H1 (cell line): ENCODE measurements around the gene ARGLU1. TPM values are rescaled to one million over a fixed set of nuclear protein-coding genes. Genes with fewer than 3 reads are reported as not detected.

Experiments used
- CTCF ChIA-PET: fragments of 300-600 bp; sonication (Branson Sonifier 250); formaldehyde crosslinking; loops from one replicate; lab custom pipeline; 2021; ENCODE audit not compliant: partially characterized antibody; lab: Charles Lee
- POLR2A ChIA-PET: fragments of 300-600 bp; sonication (Branson Sonifier 250); formaldehyde crosslinking; loops from one replicate; lab custom pipeline; 2021; ENCODE audit warnings: inconsistent platforms; ENCODE audit not compliant: partially characterized antibody; lab: Charles Lee
- DNase-seq, 2 experiments: peaks; one replicate each; pipeline versions ENCODE4 v3.0.0 to v3.0.0-alpha.2; 2010 to 2022; ENCODE audit warnings: low spot score in 2 of 2, low read depth in 1 of 2, mixed read lengths in 1 of 2
- FAIRE-seq: peaks from 2 replicates; lab custom pipeline; 2011; peaks lifted over from hg19 to GRCh38; lab: Jason Lieb, UNC
- H2AFZ ChIP-seq: 2 replicates; pipeline ENCODE4 v1.8.1; 2012; ENCODE audit warnings: low read length, inconsistent platforms
- H2AK5ac ChIP-seq: 2 replicates; pipeline ENCODE4 v1.6.1; 2013; ENCODE audit warnings: low read depth, low read length
- H2BK120ac ChIP-seq: replicated peaks from 2 replicates; pipeline ENCODE3; 2013; ENCODE audit warnings: low read depth, low read length, inconsistent platforms
- H2BK12ac ChIP-seq: 2 replicates; pipeline ENCODE4 v1.6.1; 2013; ENCODE audit warnings: low read depth, low read length
- H2BK15ac ChIP-seq: 2 replicates; pipeline ENCODE4 v1.6.1; 2013; ENCODE audit warnings: low read length
- H2BK20ac ChIP-seq: 2 replicates; pipeline ENCODE4 v1.6.1; 2013; ENCODE audit warnings: low read length
- H2BK5ac ChIP-seq: 2 replicates; pipeline ENCODE4 v1.6.1; 2013; ENCODE audit warnings: low read depth, low read length
- H3K14ac ChIP-seq: 2 replicates; pipeline ENCODE4 v1.6.1; 2013; ENCODE audit warnings: inconsistent platforms; ENCODE audit not compliant: insufficient read length
- H3K18ac ChIP-seq: 2 replicates; pipeline ENCODE4 v1.6.1; 2013; ENCODE audit warnings: low read length; ENCODE audit errors: extremely low read depth
- H3K23ac ChIP-seq: 2 replicates; pipeline ENCODE4 v1.6.1; 2013; ENCODE audit warnings: inconsistent platforms; ENCODE audit not compliant: insufficient read length
- H3K23me2 ChIP-seq: 2 replicates; pipeline ENCODE4 v1.6.1; 2013; ENCODE audit warnings: low read depth, low read length
- H3K27ac ChIP-seq: 2 replicates; pipeline ENCODE4 v1.6.1; 2011; ENCODE audit warnings: low read depth, low read length, inconsistent platforms
- H3K27me3 ChIP-seq, 4 experiments: replicated peaks in 1 of 4; 1 replicate in 1 of 4; 2 replicates in 3 of 4; pipeline versions ENCODE4 v1.6.1 to v1.8.1; 2011 to 2013; ENCODE audit warnings: low read length in 3 of 4, mild to moderate bottlenecking in 3 of 4, inconsistent platforms in 2 of 4, mixed read lengths in 2 of 4, moderate library complexity in 1 of 4; ENCODE audit not compliant: control insufficient read depth in 3 of 4, insufficient read depth in 3 of 4; ENCODE audit errors: extremely low read depth in 1 of 4
- H3K36me3 ChIP-seq, 4 experiments: 2 replicates each; pipeline versions ENCODE4 v1.6.1 to v1.8.1; 2011 to 2013; ENCODE audit warnings: mild to moderate bottlenecking in 4 of 4, low read length in 3 of 4, moderate library complexity in 2 of 4, control low read depth in 1 of 4, inconsistent platforms in 1 of 4; ENCODE audit not compliant: insufficient read depth in 4 of 4, control insufficient read depth in 2 of 4
- H3K4ac ChIP-seq: replicated peaks from 2 replicates; pipeline ENCODE3; 2013; ENCODE audit warnings: low read length, low read depth, mixed read lengths, inconsistent platforms; ENCODE audit not compliant: insufficient read length
- H3K4me1 ChIP-seq, 4 experiments: replicated peaks in 1 of 4; 1 replicate in 1 of 4; 2 replicates in 3 of 4; pipeline versions ENCODE4 v1.6.1 to v1.8.1; 2011 to 2013; ENCODE audit warnings: low read length in 3 of 4, inconsistent platforms in 2 of 4, mixed read lengths in 1 of 4; ENCODE audit not compliant: insufficient read depth in 4 of 4, control insufficient read depth in 3 of 4
- H3K4me2 ChIP-seq, 2 experiments: 2 replicates each; pipeline versions ENCODE4 v1.6.1 to v1.8.1; 2011 to 2013; ENCODE audit warnings: low read depth in 2 of 2, low read length in 2 of 2, control low read depth in 1 of 2, inconsistent platforms in 1 of 2, mild to moderate bottlenecking in 1 of 2; ENCODE audit not compliant: insufficient read depth in 1 of 2
- H3K4me3 ChIP-seq, 4 experiments: fragments of 200-600, 300-600 bp in 1 of 4; sonication (generic), shearing (Covaris generic), sonication (Bioruptor Twin) in 1 of 4; 2 replicates each; pipeline versions ENCODE4 v1.5.1 to v1.8.1; 2011 to 2016; ENCODE audit warnings: low read length in 4 of 4, low read depth in 3 of 4, control low read depth in 2 of 4, inconsistent platforms in 2 of 4, mild to moderate bottlenecking in 2 of 4, mixed read lengths in 1 of 4, moderate library complexity in 1 of 4; ENCODE audit not compliant: insufficient read depth in 2 of 4; ENCODE audit errors: extremely low read depth in 1 of 4
- H3K56ac ChIP-seq: replicated peaks from 2 replicates; pipeline ENCODE3; 2013; ENCODE audit warnings: low read depth, mild to moderate bottlenecking, mixed read lengths, low read length, inconsistent platforms; ENCODE audit not compliant: insufficient read length
- H3K79me1 ChIP-seq: 2 replicates; pipeline ENCODE4 v1.6.1; 2013; ENCODE audit warnings: low read depth, low read length, control low read depth
- H3K79me2 ChIP-seq, 2 experiments: 2 replicates each; pipeline versions ENCODE4 v1.6.1 to v1.8.1; 2012 to 2013; ENCODE audit warnings: low read length in 2 of 2, mild to moderate bottlenecking in 2 of 2, inconsistent platforms in 1 of 2; ENCODE audit not compliant: insufficient read depth in 2 of 2, control insufficient read depth in 1 of 2
- H3K9ac ChIP-seq, 4 experiments: replicated peaks in 1 of 4; 1 replicate in 1 of 4; 2 replicates in 3 of 4; pipeline versions ENCODE4 v1.6.1 to v1.8.1; 2011 to 2013; ENCODE audit warnings: low read depth in 3 of 4, low read length in 3 of 4, control low read depth in 2 of 4, mild to moderate bottlenecking in 2 of 4, moderate library complexity in 2 of 4, inconsistent platforms in 1 of 4; ENCODE audit errors: extremely low read depth in 1 of 4
- H3K9me3 ChIP-seq, 2 experiments: 2 replicates each; pipeline versions ENCODE4 v1.6.1 to v1.8.1; 2012 to 2013; ENCODE audit warnings: mild to moderate bottlenecking in 2 of 2, moderate library complexity in 2 of 2, control low read depth in 1 of 2, inconsistent platforms in 1 of 2, low read depth in 1 of 2, low read length in 1 of 2, mixed read lengths in 1 of 2; ENCODE audit not compliant: insufficient read depth in 2 of 2
- H4K20me1 ChIP-seq, 2 experiments: replicated peaks in 1 of 2; 2 replicates each; pipeline versions ENCODE3 to v1.8.1; 2011 to 2013; ENCODE audit warnings: inconsistent platforms in 2 of 2, low read length in 2 of 2, mild to moderate bottlenecking in 1 of 2; ENCODE audit not compliant: insufficient read depth in 2 of 2, control insufficient read depth in 1 of 2
- H4K5ac ChIP-seq: 2 replicates; pipeline ENCODE4 v1.6.1; 2013; ENCODE audit warnings: low read length, low read depth, mixed read lengths, inconsistent platforms; ENCODE audit not compliant: insufficient read length
- H4K8ac ChIP-seq: 2 replicates; pipeline ENCODE4 v1.8.0; 2013; ENCODE audit warnings: mild to moderate bottlenecking, moderate library complexity, low read length, inconsistent platforms; ENCODE audit not compliant: insufficient read depth; ENCODE audit errors: extremely low read depth
- H4K91ac ChIP-seq: replicated peaks from 2 replicates; pipeline ENCODE3; 2013; ENCODE audit warnings: low read length, mixed read lengths, inconsistent platforms; ENCODE audit not compliant: insufficient read length
- CREB1 ChIP-seq: IDR thresholded peaks from 2 replicates; pipeline ENCODE4 v1.6.1; 2012; ENCODE audit warnings: inconsistent platforms
- TAF7 ChIP-seq: optimal IDR thresholded peaks from 2 replicates; pipeline ENCODE3; 2011; ENCODE audit warnings: low read depth, mild to moderate bottlenecking, inconsistent platforms, low read length, moderate library complexity, borderline replicate concordance
- WGBS, 2 experiments: shearing (Covaris generic) in 1 of 2; methylation state at CpG; one replicate each; pipeline versions ENCODE4 v1.1.6 to v1.1.7; 2013 to 2015; ENCODE audit warnings: low lambda C conversion rate in 2 of 2, mixed read lengths in 2 of 2, inconsistent platforms in 1 of 2, low coverage in 1 of 2, missing lambda C conversion rate in 1 of 2; ENCODE audit not compliant: insufficient replicate concordance in 2 of 2, insufficient coverage in 1 of 2, insufficient read length in 1 of 2; ENCODE audit errors: extremely low coverage in 1 of 2, missing lambda C conversion rate in 1 of 2; 5-methylcytosine and 5-hydroxymethylcytosine counted together
- polyA plus RNA-seq, 7 experiments: library from polyadenylated mRNA; depleted of rRNA in 3 of 7; stranded (reverse) in 5 of 7; unstranded in 2 of 7; fragments of >200 nt in 5 of 7; fragments of 200-250 nt in 2 of 7; gene quantifications; 1 replicate in 5 of 7; 2 replicates in 1 of 7; 4 replicates in 1 of 7; pipeline versions ENCODE4 v1.2.1 to v1.2.3, GENCODE V29; 2011 to 2013; ENCODE audit warnings: missing spikeins in 2 of 7, mixed read lengths in 2 of 7
- total RNA-seq: library from RNA; stranded (reverse); fragmentation: NEBNext Ultra II Directional; extraction: Animal tissue kit (Norgen Biotek cat#: 25700); gene quantifications from 2 replicates; pipeline ENCODE4 v1.2.1, GENCODE V29; 2021

Gene ARGLU1
- total and polyA plus RNA-seq, 2 of the 8 experiments (the other 6 are each of a cell fraction or from before 2014, with no cell fraction given) = 47.8 to 84.9 TPM

DNA sequence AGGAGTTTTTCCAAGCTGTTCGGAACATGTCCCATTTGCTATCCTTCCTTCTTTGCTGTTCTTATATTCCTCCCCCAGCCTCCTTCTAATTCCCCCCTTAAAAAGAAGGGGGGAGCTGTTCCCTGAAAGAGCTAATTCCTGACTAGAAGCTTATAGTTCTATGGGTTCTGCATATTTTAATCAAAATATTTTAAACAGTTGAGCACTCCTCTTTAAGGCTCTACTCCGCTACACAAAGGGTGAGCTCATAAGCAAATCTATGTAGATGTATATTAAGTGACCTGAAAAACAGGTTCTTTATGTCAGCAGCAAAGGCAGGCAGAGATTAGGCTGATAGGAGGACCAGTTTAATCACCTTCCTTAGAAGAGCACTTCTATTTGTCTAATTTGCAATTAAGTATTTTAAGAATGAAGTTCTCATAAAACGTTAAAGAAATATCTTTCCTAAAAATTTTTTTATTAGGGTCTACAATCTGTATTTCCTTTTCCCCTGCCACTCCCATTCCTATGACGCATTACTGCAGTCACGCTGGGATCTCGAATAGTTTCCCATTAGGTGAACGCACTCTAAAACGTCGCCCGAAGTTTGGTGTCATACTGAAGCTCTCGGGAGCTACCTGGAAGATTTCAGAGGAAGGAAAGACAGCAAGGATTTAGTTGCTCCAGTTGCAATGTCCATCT is 37.6 kb downstream of the ARGLU1 start:
- no peaks in the 10 kb centered on the region; the same call in 1 of the 2 replicates for H3K79me1 ChIP-seq
- no peaks in the 10 kb centered on the region for H3K36me3 ChIP-seq
- 0 out of 2 replicates have a peak overlapping the region, but pooled peaks have one; percentile 30 for H2BK12ac ChIP-seq
- peaks cover 9% of the 10 kb centered on the region for H3K23me2 ChIP-seq
- POLR2A ChIA-PET = interaction anchor here (0.7 to 1.2 kb wide), 2 partner anchors 16 to 23 kb away, joined by 3 to 4 read pairs; no protein-coding TSS in a partner anchor
- no peak overlapping the region for H2BK120ac ChIP-seq
- CTCF ChIA-PET = interaction anchor here (0.6 to 1.5 kb wide), 11 partner anchors 8 to 551 kb away, joined by 3 to 6 read pairs (median 3); no protein-coding TSS in a partner anchor
- 0 out of 2 replicates have a peak overlapping the region, but pooled peaks have one; percentile 10 for H2AK5ac ChIP-seq
- H2BK20ac ChIP-seq = no peak overlapping the region
- H2BK15ac ChIP-seq = no peak overlapping the region
- peaks cover 4 to 18% of the 10 kb centered on the region in 2 experiments for H4K20me1 ChIP-seq
- no peaks in the 10 kb centered on the region for H3K9me3 ChIP-seq
- no peak overlapping the region for H3K27ac ChIP-seq
- H4K8ac ChIP-seq = no peak overlapping the region
- no peak for TF ChIP-seq TAF7
- peak; percentile 77 for TF ChIP-seq CREB1
- no peak for DNase-seq
- no peak overlapping the region for H2BK5ac ChIP-seq
- WGBS, 2 experiments = 29% methylated on average over 11 of the region's 11 CpGs; no CpG with 5 or more reads in 1 of the 2 experiments
- H4K5ac ChIP-seq = no peak overlapping the region
- peaks cover 0 to 14% (median 7%) of the 10 kb centered on the region in 4 experiments; a peak in 5 of 7 replicates for H3K27me3 ChIP-seq
- no peak overlapping the region for H3K4ac ChIP-seq
- no peak overlapping the region for H3K9ac ChIP-seq
- H3K23ac ChIP-seq = no peak overlapping the region
- no peak overlapping the region for H3K18ac ChIP-seq
- H3K4me3 ChIP-seq = peak overlapping the region in 2 of 4 experiments; percentile 8 to 27; a peak in 1 of 8 replicates
- FAIRE-seq = peak; percentile 7
- peaks cover 14 to 37% (median 26%) of the 10 kb centered on the region in 4 experiments; a peak in 6 of 7 replicates for H3K4me1 ChIP-seq
- H4K91ac ChIP-seq = no peak overlapping the region
- peaks cover 0 to 74% of the 10 kb centered on the region in 2 experiments; a peak in 2 of 4 replicates for H3K79me2 ChIP-seq
- peak overlapping the region; percentile 52 to 56 for H3K4me2 ChIP-seq
- no peak overlapping the region for H2AFZ ChIP-seq
- H3K56ac ChIP-seq = no peak overlapping the region
- no peak overlapping the region for H3K14ac ChIP-seq
